IMR-90 (cell line): Measurements from ENCODE around the gene CCDC40.

Experiments
- MAFK ChIP-seq: IDR thresholded peaks from 2 replicates; pipeline ENCODE4 v1.6.1; 2012; ENCODE audit warnings: low read depth, low read length, improper control_type of control experiment
- MAZ ChIP-seq: IDR thresholded peaks from 2 replicates; pipeline ENCODE4 v1.6.1; 2012; ENCODE audit warnings: low read depth, mild to moderate bottlenecking, low read length, improper control_type of control experiment, moderate library complexity, borderline replicate concordance
- NFE2L2 ChIP-seq: fragments of 150-350 bp; IDR thresholded peaks from 2 replicates; pipeline ENCODE4 v1.6.1; 2016; ENCODE audit warnings: low read depth, mild to moderate bottlenecking, low read length
- POLR2A ChIP-seq: IDR thresholded peaks from 2 replicates; pipeline ENCODE4 v1.6.1; 2012; ENCODE audit warnings: mild to moderate bottlenecking, low read depth, low read length
- RAD21 ChIP-seq: IDR thresholded peaks from 2 replicates; pipeline ENCODE4 v1.6.1; 2012; ENCODE audit warnings: low read length, improper control_type of control experiment
- TF ChIP-seq, protein P1 (sequence below): conservative IDR thresholded peaks from 2 replicates; pipeline ENCODE4 v1.5.1; 2012; ENCODE audit warnings: mild to moderate bottlenecking, low read depth, low read length, improper control_type of control experiment
- TF ChIP-seq, protein P2 (sequence below): fragments of 150-350 bp; IDR thresholded peaks from 2 replicates; pipeline ENCODE4 v1.6.1; 2017; ENCODE audit warnings: mild to moderate bottlenecking, antibody characterized with exemption, low read length, low read depth
- TF ChIP-seq, protein P3 (sequence below): fragments of 150-350 bp; IDR thresholded peaks from 2 replicates; pipeline ENCODE4 v1.6.1; 2016; ENCODE audit warnings: low read depth, mild to moderate bottlenecking, low read length, moderate library complexity, borderline replicate concordance

GRCh38 chr17:80116921-80117380, 80.5 kb downstream of the CCDC40 start:
- TF ChIP-seq, protein P1, sequence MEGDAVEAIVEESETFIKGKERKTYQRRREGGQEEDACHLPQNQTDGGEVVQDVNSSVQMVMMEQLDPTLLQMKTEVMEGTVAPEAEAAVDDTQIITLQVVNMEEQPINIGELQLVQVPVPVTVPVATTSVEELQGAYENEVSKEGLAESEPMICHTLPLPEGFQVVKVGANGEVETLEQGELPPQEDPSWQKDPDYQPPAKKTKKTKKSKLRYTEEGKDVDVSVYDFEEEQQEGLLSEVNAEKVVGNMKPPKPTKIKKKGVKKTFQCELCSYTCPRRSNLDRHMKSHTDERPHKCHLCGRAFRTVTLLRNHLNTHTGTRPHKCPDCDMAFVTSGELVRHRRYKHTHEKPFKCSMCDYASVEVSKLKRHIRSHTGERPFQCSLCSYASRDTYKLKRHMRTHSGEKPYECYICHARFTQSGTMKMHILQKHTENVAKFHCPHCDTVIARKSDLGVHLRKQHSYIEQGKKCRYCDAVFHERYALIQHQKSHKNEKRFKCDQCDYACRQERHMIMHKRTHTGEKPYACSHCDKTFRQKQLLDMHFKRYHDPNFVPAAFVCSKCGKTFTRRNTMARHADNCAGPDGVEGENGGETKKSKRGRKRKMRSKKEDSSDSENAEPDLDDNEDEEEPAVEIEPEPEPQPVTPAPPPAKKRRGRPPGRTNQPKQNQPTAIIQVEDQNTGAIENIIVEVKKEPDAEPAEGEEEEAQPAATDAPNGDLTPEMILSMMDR = no peak
- TF ChIP-seq POLR2A (no peak), RAD21 (no peak), MAFK (no peak), MAZ (no peak), NFE2L2 (no peak)
- TF ChIP-seq, protein P2, sequence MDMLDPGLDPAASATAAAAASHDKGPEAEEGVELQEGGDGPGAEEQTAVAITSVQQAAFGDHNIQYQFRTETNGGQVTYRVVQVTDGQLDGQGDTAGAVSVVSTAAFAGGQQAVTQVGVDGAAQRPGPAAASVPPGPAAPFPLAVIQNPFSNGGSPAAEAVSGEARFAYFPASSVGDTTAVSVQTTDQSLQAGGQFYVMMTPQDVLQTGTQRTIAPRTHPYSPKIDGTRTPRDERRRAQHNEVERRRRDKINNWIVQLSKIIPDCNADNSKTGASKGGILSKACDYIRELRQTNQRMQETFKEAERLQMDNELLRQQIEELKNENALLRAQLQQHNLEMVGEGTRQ = no peak
- TF ChIP-seq, protein P3, sequence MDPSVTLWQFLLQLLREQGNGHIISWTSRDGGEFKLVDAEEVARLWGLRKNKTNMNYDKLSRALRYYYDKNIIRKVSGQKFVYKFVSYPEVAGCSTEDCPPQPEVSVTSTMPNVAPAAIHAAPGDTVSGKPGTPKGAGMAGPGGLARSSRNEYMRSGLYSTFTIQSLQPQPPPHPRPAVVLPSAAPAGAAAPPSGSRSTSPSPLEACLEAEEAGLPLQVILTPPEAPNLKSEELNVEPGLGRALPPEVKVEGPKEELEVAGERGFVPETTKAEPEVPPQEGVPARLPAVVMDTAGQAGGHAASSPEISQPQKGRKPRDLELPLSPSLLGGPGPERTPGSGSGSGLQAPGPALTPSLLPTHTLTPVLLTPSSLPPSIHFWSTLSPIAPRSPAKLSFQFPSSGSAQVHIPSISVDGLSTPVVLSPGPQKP = no peak
